NCI-H1436 (cell line): ENCODE results near the gene ALDH1A2.
"Not testable (repeated sequence)": the region's sequence is repeated elsewhere in the genome, so short reads cannot be mapped to it uniquely, and the experiment has no call there.

Experiments used
- DNase-seq: peaks from one replicate; lab custom pipeline; 2025; lab: John Stamatoyannopoulos, UW

ALDH1A2 gene

DNA sequence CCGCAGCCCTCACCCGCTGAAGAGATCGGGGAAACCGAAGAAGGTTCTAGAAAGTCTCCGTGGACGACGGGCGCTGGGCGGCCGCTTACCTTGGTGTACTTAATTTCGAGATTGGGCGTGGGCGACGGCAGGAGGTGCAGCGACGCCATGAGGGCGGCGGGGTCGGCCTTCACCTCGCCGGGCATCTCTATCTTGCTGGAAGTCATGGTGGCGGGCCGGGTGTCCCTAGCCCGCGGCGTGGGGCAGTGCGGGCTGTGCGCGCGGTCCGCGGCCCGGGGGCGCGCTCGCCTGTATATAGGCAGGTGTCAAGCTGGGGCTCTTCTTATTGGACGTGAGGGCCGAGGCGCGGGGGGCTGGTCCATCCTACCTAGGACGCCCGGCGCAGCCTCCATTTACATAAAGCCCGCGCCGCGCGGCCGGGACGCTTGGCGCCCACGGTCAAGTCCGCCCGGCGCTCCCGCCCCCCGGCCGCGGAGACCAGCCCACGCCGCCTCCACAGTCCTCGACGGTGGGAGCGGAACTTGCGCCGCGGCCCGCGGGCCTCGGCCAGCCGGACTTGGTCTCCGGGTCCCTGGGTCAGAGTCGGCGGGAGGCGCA, at the start of gene ALDH1A2:
Gene ALDH1A2, minus strand, starts transcription at position 267 of the 597 bp plus-strand sequence. Its CDS starts 61 bp downstream, at position 206.
- DNase-seq: no peak

DNA sequence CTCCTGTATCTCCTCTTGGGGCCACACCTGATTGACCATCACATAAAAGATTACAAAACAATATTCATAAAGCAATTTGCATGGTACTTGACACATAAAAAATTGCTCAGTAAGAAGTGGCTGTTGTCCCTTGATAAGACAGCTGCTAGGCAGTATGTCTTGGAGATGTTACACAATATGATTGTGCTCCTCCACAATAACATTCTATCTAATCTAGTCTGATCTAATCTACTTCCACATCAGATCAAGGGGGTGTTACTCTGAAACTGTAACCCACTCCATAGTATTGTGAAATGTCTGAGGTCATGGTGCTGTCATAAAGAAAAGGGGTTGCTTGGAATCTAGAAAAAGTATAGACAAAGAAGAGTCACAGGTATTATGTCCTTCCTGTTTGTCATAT, 49.3 kb upstream of the ALDH1A2 start:
- no peak for DNase-seq

DNA sequence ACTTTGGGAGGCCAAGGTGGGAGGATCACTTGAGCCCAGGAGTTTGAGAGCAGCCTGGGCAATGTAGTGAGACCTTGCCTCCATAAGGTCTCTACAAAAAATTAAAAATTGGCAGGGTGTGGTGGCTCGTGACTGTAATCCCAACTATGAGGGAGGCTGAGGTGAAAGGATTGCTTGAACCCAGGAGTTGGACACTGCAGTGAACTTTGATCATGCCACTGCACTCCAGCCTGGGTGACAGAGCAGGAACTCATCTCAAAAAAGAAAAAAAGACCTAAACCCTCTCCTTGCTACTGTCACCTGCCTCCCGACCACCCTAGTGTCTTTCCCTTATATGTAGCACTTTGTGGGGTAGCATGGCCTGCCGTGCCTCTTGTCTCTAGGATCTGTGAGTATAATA, 48.9 kb upstream of the ALDH1A2 start:
- DNase-seq: no peak

DNA sequence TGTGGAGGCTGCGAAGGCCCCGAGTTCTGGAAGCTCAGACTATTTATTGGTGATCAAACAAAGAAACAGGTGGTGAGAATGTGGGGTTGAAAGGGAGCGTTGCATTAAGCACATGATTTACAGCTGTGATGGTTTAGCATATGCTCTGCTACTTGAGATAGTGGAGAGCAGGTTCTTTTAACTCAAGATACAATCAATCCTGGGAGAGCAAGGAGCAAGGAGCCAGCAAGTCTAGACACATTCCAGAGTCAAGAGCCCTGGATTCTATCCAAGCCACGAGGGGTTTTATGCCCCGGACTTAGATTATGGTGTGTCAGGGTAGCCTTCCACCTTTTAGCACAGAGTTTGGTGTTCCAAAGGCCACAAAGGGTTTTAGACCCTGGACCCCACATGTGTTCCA, 47.8 kb upstream of the ALDH1A2 start:
- DNase-seq: not testable (repeated sequence)

DNA sequence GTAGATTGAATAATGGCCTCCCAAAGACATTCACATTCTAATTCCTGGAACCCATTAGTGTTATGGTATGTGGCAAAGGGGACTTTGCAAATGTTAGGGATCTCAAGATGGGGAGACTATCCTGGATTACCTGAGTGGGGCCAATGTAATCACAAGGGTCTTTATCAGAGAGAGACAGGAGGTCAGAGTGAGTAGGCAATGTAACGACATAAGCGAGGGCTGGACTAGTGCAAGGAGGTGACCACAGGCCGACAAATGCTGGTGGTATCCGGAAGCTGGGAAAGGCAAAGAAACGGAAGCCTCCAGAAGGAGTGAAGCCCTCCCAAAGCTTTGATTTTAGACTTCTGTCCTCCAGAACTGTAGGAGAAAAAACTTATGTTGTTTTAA, 46.2 kb upstream of the ALDH1A2 start:
- DNase-seq: no peak

DNA sequence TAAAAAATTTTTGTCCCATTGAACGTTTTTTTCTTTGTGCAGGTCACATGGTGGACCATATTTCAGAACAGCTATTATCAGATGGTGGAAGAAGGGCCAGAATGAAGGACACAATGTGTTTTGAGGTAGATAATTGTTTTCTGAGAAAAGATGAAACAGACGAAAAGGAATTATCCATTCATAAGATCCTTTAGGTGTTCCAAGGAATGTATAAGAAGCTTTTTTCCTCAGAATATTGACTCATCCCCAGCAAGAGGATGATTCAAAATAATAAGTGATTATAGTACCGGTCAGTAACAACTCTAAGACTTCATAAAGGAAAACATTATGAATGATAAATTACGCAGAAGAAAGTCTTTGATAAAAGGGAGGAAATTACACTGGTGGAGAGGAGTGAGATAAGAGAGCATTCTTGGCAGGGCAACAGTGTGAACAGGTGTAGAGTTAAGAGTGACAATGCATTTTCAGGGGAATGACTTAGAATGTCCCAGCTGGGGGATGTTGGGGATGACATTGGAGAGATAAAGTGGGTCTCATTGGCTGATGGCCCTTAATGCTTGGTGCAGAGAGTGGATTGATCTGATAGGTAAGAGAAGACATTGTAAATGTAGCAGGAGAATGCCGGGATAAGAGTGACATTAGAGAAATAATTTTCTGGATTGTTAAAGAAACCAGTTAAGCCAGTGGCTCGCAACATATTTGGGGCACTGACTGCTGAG, 45.6 kb upstream of the ALDH1A2 start:
- DNase-seq: no peak

DNA sequence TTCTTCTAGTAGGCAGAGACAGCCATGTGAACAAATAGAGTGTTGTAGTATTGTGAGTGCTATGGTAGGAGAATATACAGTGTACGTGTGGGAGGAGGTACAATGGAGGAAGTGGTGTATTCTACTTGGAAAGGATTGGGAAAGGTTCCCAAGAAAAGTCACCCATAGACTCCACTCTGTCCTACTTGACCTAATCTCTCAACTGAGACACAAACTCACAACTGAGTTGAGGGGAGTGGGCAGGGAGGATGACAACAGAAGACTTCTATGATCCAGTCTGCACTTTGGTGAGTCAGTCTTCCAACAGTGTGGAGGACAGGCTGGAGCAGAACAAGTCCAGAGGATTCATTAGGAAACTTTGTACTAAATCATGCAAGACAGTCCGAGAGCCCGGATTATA, 43.9 kb upstream of the ALDH1A2 start:
- no peak for DNase-seq

DNA sequence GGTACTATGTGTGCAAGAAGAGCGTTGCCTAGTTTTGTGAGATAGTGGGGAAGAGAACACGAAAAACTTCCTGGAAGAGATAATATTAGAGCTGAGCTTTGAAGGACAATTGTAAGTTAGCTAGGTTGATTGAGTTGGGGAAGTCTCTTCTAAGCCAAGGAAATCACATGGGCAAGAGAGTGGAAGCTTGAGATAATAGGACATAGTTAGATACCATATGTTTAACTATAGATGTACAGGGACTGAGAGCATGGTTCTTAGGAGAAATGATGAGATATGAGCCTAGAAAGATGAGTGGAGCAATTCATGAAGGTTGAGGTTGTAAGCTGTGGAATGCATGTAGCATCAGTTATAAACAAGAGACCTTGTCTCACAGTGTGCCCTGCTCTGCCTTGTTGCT, 42.6 kb upstream of the ALDH1A2 start:
- no peak for DNase-seq

DNA sequence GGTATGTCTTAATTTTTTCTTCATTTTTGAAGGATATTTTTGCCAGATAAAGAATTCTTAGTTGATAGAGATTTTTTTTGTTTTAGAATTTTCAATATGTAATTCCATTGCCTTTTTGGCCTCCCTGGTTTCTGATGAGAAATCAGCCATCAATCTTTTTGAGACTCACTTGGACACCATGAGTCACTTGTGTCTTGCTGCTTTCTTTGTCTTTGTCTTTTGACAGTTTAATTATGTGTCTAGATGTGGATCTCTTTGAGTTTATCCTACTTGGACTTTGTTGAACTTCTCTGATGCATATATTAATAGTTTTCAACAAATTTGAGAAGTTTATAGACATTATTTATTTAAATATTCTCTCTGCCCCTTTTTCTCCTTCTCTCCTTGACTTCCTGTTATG, 38.0 kb upstream of the ALDH1A2 start:
- no peak for DNase-seq

DNA sequence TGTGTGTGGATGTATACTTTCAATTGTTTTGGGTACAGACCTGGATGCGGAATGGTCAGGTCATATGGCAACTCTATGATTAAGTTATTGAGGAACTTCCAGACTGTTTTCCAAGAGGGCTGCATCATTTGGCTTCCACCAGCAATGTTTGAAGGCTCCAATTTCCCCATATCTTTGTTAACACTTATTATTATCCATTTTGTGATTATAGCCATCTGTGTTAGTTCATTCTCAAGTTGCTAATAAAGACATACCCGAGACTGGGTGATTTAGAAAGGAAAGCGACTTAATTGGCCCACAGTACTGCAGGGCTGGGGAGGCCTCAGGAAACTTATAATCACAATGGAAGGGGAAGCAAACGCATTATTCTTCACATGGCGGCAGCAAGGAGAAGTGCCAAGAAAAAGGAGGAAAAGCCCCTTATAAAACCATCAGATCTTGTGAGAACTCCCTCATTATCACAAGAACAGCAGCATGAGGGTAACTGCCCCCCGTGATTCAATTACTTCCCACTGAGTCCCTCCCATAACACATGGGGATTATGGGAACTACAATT, 31.1 kb upstream of the ALDH1A2 start:
- no peak for DNase-seq

DNA sequence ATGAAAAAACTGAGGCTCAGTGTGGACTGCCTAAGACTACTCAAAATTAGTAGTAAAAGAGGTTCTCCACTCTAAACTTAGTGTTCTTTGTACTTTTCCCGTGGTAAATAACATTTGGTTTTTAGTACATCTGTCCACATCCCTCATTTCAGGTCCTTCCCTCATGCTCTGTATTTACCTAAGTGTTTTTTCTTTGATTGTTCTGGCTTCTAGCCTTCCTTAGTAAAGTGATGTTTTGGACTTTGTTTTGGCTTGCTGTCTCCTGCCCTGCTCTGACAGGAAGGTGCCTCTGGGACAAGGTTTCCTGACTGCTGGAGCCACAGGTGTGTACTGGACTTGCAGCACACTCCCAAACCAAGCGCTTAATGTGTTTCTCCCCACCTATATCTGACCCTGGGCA, 29.9 kb upstream of the ALDH1A2 start:
- no peak for DNase-seq

DNA sequence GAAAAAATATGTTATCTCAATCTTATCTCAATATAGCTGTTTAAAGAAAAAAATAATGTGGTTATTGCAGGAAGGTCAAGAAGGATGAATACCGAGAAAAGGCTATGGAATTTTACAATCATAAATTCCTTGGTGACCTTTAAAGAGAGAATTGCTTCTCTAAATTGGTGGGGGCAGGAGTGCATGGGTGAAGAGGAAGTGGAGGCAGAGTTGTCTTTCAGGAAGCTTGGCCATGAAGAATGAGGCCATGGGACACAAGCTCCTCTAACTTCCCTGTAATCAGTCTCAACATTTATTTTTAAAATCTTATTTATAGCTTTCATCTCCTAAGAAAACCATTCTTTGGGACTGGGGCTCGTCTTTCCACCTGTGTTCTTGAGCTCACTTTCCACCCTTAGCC, 22.4 kb upstream of the ALDH1A2 start:
- no peak for DNase-seq

DNA sequence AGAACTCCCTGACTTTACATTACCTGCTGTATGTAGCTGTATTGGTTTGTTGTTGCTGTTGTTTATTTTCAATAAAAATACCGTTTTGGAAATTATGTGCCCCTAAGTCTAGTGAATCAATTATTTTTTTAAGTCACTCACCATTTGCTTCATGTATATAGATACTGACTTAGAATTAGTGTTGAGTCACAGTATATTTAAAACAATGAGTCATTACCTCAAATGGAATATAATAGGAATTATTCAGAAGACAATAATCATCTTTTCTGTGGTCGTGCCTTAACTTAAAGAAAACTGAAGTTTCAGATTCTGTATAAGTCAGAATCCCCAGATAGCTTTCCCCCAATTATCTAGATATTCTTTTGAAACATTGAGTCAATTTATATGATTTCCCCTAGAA, 21.0 kb upstream of the ALDH1A2 start:
- DNase-seq: no peak

DNA sequence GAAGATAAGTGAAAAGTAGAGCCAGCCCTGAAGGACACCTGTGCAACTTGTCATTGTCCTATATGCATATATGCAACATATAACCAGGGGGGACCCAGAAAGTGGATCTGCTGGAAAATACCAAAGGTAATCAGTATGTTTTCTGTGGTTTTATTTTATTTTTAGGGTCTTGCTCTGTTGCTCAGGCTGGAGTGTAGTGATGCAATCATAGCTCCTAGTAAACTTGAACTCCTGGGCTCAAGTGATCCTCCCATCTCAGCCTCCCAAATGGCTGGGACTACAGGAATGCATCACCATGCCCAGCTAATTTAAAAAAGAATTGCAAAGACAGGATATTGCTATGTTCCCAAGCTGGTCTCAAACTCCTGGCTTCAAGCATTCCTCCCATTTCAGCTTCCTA, 18.0 kb upstream of the ALDH1A2 start:
- no peak for DNase-seq

DNA sequence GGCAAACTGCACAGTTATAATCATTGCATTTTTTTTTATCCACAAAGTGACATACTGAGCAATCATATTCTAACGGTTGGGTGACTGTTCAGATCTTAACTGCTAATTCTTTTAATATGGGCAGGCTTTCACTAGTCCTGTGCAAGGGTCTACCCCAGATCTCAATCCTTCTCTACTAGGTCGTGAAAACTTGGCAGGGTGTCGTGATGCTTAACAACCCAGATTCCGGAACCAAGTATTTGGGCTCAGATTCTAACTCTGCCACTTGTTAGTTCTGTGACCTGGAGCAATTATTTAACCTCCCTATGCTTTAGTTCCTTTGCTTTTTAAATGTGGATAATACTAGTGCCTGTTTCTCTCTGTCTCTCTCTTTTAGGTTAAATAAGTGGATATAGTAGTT, 16.4 kb upstream of the ALDH1A2 start:
- no peak for DNase-seq

DNA sequence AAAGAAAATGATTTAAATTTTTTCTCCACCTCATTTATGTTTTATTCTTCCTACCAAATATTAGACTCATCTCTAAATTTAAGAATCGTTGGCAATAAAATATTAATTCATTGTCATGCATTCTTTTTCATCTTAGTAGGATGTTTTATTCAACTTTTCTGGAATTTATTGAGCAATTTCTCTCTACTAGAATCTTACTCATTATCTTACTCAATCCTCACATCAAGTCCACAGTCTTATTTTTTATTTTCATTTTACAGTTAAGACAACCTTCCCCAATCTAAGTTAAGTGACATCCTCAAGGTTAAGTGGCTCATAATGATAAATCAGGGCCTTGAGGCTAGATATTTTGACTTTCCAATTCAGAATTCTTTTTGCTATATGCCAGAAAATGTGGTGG, 15.9 kb upstream of the ALDH1A2 start:
- DNase-seq: no peak

DNA sequence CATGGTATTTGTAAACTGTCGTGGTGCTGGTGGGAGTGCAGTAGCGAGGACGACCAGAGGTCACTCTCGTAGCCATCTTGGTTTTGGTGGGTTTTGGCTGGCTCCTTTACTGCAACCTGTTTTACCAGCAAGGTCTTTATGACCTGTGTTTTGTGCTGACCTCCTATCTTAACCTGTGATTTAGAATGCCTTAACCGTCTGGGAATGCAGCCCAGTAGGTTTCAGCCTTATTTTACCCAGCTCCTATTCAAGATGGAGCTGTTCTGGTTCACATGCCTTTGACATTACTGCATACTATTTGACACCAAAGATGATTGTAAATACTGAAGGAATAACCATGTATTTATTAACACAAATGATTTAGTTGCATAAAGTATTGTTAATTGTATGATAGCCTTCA, 15.4 kb upstream of the ALDH1A2 start:
- DNase-seq: not testable (repeated sequence)

DNA sequence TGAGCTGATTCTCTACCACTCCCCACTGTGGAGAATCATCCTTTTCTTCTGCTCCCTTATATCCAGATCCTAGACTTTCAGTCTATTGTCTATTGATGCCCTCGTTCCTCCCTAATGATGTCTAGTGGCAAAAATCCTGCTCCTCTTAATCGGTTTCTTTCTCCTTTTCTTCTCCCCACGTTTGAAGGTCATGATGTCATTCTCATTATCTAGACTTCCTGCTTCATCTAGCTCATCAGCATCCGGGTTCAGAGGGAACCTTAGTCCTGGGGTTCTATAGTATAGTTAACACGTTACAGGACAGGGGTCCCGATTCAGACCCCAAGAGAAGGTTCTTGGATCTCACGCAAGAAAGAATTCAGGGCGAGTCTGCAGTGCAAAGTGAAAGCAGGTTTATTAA, 14.9 kb upstream of the ALDH1A2 start:
- no peak for DNase-seq

DNA sequence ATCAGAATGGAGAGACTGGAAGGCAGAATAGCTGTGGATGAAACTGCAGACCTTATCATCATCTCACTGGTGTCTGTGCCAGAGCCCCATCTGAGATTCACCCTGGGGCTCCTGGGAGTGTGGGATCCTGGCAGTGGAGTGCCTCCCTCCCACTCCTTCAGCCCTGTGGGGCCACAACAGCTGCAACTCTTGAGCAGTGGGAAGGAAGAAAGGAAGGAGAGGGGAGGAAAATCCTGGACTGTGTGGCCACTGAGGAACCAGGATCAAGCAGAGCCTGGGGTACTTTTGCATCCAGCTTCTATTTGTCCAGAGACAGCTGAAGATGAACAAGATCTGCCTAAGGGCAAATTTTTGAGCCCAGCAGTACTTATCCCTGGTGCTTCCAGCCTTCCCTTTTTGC, 13.1 kb upstream of the ALDH1A2 start:
- no peak for DNase-seq

DNA sequence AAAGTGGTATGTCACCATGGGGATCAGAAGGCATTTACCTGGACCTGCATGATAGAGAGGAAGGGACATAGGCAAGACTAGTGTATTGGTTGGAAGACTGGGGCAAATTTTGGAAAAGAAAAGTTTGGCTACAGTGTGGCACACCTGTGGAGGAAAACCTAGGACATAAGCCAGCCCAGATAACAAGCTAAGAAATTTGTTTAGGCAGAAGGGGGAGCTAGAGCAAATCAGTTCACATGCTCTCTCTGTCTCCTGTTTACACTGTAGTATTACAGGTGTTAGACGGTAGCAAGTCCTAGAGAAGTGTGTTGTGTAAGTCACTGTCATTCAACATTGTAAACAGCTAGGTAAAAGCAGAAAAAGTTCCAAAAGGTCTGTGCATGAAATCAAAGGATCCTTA, 11.9 kb upstream of the ALDH1A2 start:
- DNase-seq: no peak

DNA sequence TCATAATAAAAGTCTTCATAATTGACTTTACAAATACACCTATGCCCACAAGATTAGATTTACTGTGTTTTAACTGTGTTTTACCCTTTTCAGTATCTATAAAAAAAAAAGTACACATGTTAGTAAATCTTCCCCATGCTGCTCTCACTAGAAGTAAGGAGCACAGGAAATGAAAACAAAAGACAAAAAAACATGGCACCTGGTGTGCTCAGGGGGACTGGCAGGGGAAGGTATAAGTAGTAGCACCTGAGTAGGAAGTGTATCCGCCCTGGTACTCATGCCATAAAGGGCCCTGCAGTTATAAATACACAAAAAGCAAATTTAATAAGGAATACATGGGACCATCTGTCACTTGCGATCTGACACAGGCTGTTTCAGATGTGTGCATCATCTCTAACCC, 8.9 kb upstream of the ALDH1A2 start:
- no peak for DNase-seq

DNA sequence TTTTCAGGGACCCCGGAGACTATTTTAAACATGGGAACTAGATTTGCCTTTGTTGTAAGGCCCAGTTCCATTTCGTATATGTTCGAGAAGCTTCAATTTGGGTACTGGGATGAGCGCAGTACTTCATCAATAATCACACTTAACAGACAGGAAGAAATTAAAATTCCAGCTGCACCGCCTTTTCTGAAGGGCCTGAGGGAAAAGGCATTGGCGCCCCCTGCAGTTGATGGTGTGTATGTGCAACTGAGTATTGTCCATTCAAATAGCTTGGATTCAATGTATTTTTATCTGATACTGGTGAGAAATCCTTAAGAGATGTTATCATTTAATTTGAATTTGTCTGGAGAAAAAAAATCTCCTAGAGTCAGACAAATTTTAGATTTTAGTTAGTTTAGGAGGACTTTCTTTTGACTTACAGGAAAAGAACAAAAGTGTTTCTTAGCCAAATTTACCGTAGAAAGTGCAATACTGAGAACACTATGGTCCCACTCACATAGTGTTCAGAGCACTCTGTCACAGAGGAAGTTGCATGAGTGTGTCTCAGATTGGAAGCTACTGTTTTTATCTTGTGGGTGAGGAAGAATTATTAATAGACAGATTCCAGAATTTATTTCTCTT, 5.4 kb upstream of the ALDH1A2 start:
- DNase-seq: no peak

DNA sequence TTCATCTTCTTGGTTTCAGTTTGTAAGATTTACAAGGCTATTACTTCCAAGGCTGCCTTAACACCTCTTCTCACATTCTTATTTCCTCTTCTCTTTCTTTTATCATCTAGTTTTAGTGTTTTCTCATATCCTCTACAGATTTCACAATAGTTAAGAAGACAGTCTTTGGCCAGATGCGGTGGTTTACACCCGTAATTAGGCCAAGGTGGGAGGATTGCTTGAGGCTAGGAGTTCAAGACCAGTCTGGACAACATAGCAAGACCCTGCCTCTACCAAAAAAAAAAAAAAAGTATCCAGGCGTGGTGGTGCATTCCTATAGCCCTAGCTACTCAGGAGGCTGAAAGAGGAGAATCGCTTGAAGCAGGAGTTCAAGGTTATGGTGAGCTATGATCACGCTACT, 3.5 kb upstream of the ALDH1A2 start:
- DNase-seq: no peak
